Testis (tissue), 3 donors: ENCODE data around the gene PCNX1. TPM values are rescaled to one million over a fixed set of nuclear protein-coding genes. Genes with fewer than 3 reads are reported as not detected.

ENCODE experiments used
- DNase-seq: peaks from one replicate; pipeline ENCODE4 v3.0.0-alpha.2; 2019
- H3K27ac ChIP-seq, 2 donors: fragments of 200-600 bp; sonication (generic); one replicate each; pipeline ENCODE4 v1.5.1; 2019
- H3K27me3 ChIP-seq: fragments of 200-600 bp; sonication (generic); one replicate; pipeline ENCODE4 v1.5.1; 2019
- H3K36me3 ChIP-seq: fragments of 200-600 bp; sonication (generic); one replicate; pipeline ENCODE4 v1.5.1; 2017; ENCODE audit warnings: low read depth; ENCODE audit errors: missing control alignments
- H3K4me1 ChIP-seq: fragments of 200-600 bp; sonication (generic); one replicate; pipeline ENCODE4 v1.5.1; 2019
- H3K4me3 ChIP-seq, 2 donors: fragments of 200-600 bp; sonication (generic); one replicate each; pipeline ENCODE4 v1.5.1; 2017 to 2019
- H3K9me3 ChIP-seq: fragments of 200-600 bp; sonication (generic); one replicate; pipeline ENCODE4 v1.5.1; 2017
- CTCF ChIP-seq, 3 experiments: fragments of 450-650 bp in 2 of 3; fragments of 200-600 bp in 1 of 3; sonication (generic) in 1 of 3; IDR thresholded peaks; one replicate each; pipeline ENCODE4 v1.5.1; 2016 to 2019; ENCODE audit warnings: antibody characterized with exemption in 3 of 3, mild to moderate bottlenecking in 2 of 3, moderate library complexity in 1 of 3
- POLR2A ChIP-seq: fragments of 450-650 bp; IDR thresholded peaks from one replicate; pipeline ENCODE4 v1.6.1; 2017; ENCODE audit warnings: antibody characterized with exemption, mild to moderate bottlenecking, moderate library complexity
- WGBS, 2 donors: methylation state at CpG; one replicate each; pipeline ENCODE4 v1.1.5; 2018; 5-methylcytosine and 5-hydroxymethylcytosine counted together
- intact Hi-C: fragments of 100-400 bp; cut with DNase I; formaldehyde crosslinking; loops from one replicate; pipeline ENCODE4 v1.15.1; 2023; ENCODE audit warnings: low total_unique reads
- polyA plus RNA-seq: library from polyadenylated mRNA; stranded (reverse); fragments of 350-450 nt; fragmentation: Illumina TruSeq; extraction: RNeasy Lipid Tissue Mini Kit (QIAGEN cat#74804); gene quantifications from one replicate; pipeline ENCODE4 v1.2.3, GENCODE V29; 2014; ENCODE audit warnings: low read depth, low replicate concordance; ENCODE audit not compliant: insufficient read depth
- total RNA-seq, 2 donors: library from RNA; depleted of rRNA; stranded (reverse); fragments of >200 nt; gene quantifications; one replicate each; pipeline ENCODE4 v1.2.3, GENCODE V29; 2016

The PCNX1 gene
- total and polyA plus RNA-seq, 3 donors from 2014 or later: 70.9 to 123 (median 105) TPM

DNA sequence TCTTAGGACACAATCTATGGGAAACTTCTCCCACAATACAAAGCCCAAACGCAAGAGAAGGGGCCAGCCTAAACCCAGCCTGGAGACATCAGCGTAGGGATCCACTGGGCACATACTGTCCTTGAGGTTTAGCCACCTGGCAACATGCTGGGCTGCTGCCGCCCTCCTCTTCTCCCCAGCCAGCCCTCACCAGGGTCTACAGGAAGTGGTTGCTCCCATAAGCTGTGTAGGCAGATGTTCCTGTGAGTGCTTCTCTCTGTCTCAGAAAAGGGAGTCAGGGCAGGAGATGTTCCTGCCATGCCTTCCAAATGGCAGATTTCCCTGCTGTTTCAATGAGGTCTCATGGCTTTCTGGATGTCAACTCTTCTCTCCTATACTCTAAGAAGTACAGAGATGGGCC, 241.4 kb downstream of the PCNX1 start:
- no peak overlapping the region for H3K27ac ChIP-seq
- intact Hi-C loops: no loop called here

DNA sequence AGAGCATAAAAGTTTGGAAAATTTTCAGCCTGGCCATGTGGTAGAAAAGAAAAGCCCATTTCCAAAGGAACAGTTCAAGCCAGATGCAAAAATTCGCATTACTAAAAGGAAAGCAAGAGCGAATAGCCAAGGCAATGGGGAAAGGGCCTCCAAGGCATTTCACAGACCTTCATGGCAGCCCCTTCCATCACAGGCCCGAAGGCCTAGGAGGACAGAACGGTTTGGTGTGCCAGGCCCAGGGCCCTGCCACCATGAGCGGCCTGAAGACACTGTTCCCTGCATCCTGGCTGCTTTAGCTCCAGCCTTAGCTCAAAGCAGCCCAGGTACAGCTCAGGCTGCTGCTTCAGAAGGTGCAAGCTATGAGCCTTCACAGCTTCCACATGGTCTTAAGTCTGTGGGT, 243.5 kb downstream of the PCNX1 start:
- Histone ChIP-seq H3K27ac (no peak overlapping the region), H3K27me3 (no peaks in the 10 kb centered on the region), H3K9me3 (no peaks in the 10 kb centered on the region), H3K4me1 (no peaks in the 10 kb centered on the region), H3K36me3 (no peaks in the 10 kb centered on the region), H3K4me3 (no peak overlapping the region)
- DNase-seq: no peak
- WGBS, 2 donors: 33 to 84% methylated on average over 5 of the region's 5 CpGs
- no peak for TF ChIP-seq POLR2A
- no peak for TF ChIP-seq CTCF (IDR thresholded peaks at IDR 0.05)
- intact Hi-C loops: no loop called here

More for the DNA sequence above, 241.4 kb downstream of the PCNX1 start:
- H3K4me1 ChIP-seq: no peaks in the 10 kb centered on the region
- H3K4me3 ChIP-seq: no peak overlapping the region
- TF ChIP-seq POLR2A (no peak), CTCF (IDR thresholded peaks at IDR 0.05) (no peak)
- WGBS, 2 donors: 74 to 86% methylated on average over 3 of the region's 3 CpGs
- H3K9me3 ChIP-seq: no peaks in the 10 kb centered on the region
- no peak for DNase-seq
- no peaks in the 10 kb centered on the region for H3K27me3 ChIP-seq
- H3K36me3 ChIP-seq: no peaks in the 10 kb centered on the region

- Histone ChIP-seq H3K9me3 (no peaks in the 10 kb centered on the region), H3K27me3 (no peaks in the 10 kb centered on the region), H3K36me3 (no peaks in the 10 kb centered on the region), H3K27ac (no peak overlapping the region), H3K4me3 (no peak overlapping the region), H3K4me1 (no peaks in the 10 kb centered on the region)
- peak; percentile 47 for DNase-seq
- TF ChIP-seq POLR2A (no peak), CTCF (IDR thresholded peaks at IDR 0.05) (no peak)
- intact Hi-C loops: no loop called here
- 62 to 75% methylated on average over 4 to 5 of the region's 5 CpGs for WGBS, 2 donors
Observed at GRCh38 chr14:71155743-71156142, 248.5 kb downstream of the PCNX1 start.

DNA sequence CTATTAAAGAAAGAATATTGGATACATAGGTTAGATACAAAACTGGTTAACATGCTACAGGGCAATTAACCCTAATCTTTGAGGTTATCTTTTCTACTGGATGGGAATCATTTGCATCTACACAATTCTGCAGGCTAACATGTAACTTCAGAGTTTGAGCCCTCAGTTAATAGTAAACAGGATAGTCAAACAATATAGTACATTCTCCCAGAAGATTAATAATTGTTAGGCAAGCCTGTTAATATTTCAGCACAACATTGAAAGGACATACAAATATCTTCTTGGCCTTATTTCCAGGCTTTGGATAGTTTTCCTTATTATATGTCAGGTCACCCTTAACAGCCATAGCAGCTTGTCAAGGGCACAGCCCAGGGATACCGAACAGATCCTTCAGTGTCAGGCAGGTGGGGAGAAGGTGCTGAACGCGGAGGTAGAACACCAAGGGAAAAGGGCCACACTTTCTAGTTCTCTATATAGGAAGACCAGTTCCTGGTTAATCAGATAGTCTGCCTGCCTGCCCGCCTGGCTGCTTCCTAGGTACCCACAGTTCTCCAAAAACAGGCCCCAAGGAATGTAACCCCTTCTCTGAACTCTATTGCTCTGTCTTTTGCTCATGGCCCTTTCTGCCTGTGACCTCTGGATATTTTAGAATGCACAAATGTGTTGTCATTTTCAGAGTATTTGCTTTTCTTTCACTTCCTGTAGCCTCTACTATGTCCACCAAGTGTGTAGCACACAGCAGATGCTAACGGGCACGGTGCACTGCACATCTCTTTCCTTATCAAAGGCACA, 256.0 kb downstream of the PCNX1 start:
- H3K4me3 ChIP-seq: no peak overlapping the region
- intact Hi-C loops: no loop called here
- H3K36me3 ChIP-seq: no peaks in the 10 kb centered on the region
- H3K4me1 ChIP-seq: peaks cover 14% of the 10 kb centered on the region
- TF ChIP-seq CTCF (IDR thresholded peaks at IDR 0.05) (no peak), POLR2A (no peak)
- DNase-seq: no peak
- WGBS, 2 donors: 73 to 79% methylated on average over 6 of the region's 6 CpGs
- no peaks in the 10 kb centered on the region for H3K27me3 ChIP-seq
- no peak overlapping the region for H3K27ac ChIP-seq
- H3K9me3 ChIP-seq: no peaks in the 10 kb centered on the region
